Measurements from ENCODE around the gene GLIPR1.
"Not testable (repeated sequence)": the region's sequence is repeated elsewhere in the genome, so short reads cannot be mapped to it uniquely, and the experiment has no call there.

Gene GLIPR1

DNA sequence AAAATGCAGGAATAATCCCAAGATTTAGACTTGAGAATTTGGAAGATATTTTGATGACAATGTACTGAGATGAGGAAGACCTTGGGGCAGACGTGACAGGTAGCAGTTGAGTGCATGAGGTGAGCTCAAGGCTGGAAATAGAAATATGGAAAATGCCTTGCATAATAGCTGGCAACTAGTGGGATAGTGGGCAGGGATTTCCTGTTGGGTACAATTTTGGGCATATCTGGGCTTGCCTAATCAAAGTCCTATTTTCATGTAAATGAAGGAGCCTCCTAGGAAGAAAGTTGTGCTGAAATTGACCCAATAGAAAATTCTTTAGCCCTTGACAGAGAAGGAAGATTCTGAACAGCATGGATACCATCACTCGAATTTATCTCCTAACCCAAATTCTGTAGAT lies 6.4 kb upstream of the GLIPR1 start:
- FAIRE-seq = no peak
- no peak for DNase-seq (ENCODE audit: low spot score)

DNA sequence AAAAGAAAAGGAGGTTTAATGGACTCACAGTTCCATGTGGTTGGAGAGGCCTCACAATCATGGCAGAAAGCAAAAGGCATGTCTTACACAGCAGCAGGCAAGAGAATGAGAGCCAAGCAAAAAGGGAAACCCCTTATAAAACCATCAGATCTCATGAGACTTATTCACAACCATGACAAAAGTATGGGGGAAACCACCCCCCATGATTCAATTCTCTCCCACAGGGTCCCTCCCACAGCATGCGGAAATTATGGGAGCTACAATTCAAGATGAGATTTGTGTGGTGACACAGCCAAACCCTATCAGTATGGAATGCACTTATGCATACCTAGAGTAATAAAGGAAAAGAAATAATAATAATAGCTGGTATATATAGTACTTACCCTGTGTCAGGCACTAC lies 4.5 kb upstream of the GLIPR1 start:
- DNase-seq (ENCODE audit: low spot score) = no peak
- FAIRE-seq = no peak

DNA sequence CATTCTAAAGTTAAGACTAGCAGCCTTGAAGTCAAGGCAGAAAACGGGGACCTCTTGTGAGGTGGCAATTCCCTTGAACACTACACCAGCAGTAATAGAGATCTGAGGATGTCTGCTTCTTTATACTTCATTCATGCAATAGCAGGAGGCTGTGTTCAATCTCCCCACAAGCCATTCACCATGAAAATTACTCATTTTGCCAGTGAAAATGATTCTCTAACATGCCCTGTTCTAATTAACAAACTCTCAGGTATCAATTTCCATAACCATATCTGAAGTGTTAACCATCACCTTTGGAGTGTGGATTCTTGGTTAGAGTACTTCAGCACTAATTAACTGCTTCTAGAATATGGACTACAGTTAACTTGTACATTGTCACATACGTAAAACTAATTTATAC lies 3.4 kb upstream of the GLIPR1 start:
- FAIRE-seq = no peak

DNA sequence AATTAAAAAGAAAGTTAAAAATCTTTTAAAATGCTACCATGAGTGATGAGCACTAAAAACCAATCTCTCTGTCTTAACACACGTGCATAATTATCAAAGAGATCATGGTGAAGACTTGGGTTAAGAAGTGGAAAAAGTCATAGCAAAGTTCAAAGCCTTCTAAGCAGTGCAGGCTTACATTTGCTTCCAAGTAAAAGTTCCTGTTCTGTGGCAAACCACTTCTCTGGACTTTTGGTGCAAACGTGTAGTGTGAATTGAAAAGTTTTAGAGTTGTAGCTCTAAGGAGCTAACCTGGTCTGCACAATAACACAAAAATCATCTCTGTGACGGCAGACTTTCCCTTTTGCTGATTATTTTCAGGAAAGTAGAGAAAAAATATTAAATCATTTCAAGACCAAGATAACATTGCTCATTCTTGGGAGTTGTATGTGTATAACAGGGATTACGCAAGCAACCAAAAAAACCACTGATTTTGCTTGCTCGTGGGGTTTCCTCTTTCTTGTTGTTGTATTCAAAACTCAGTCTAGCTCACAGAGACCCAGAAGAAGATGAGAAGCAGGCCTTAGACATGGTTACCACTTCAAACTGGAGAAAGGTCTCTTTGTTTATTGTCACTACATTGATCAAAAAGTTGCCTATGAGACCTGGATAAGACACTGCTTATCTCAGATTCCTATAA lies 2.3 kb upstream of the GLIPR1 start:
- DNase-seq (ENCODE audit: low spot score) = no peak
- FAIRE-seq = no peak

More for the DNA sequence above, 3.4 kb upstream of the GLIPR1 start:
- no peak for DNase-seq (ENCODE audit: low spot score)

DNA sequence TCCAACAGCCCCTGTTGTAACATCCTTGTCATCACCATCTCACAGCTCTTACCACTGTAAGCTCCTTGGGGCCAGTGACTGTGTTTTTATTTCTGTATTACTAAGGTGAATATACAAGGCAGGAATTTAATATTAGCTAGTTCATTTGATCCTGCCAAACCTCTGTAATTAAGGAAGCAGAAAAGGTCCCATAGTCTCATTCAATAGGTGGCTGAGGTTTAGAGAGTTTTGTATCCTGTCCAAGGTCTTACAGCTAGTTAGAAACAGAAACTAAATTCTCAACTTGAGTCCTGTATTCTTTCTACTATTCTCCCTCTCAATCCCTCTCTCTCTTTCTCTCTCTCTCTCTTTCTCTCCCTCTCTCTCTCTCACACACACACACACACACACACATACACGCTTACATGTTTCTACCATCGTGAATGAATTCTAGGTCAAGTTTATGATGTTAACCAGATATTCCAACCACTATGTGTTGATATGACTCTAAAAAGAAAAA lies 543 bp upstream of the GLIPR1 start:
- DNase-seq (ENCODE audit: low spot score) (peak; percentile 54), FAIRE-seq (no peak)

DNA sequence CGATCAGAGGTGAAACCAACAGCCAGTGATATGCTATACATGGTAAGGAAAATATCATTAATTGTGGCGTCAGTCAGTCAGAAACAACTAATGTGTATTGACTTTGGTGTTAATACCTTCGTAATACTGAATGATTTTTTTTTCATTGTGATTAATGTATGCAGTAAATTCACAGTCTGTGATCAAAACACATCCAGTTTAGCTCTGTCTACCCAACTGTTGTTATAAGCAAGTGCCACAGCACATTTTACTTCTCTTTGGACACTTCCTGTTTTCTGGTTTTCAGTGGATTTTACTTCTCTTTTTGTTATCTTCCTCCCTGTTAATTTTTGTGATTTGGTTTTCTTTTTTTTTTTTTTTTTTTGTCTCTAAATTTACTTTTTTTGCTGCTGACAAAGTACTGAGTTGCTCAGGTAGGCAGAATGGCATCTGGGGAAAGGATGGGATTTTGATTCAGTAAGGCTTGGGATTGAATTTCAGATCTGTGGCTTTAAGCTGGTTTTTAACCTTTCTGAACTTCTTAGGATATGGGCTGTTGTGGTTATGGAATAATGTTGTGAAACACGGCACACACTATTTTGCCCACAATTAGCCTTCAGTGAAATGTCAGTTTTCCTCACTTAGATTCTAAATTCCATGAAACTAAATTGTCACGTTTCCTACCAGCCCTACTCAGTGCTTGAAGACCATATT lies 604 bp downstream of the GLIPR1 start:
- no peak for FAIRE-seq

DNA sequence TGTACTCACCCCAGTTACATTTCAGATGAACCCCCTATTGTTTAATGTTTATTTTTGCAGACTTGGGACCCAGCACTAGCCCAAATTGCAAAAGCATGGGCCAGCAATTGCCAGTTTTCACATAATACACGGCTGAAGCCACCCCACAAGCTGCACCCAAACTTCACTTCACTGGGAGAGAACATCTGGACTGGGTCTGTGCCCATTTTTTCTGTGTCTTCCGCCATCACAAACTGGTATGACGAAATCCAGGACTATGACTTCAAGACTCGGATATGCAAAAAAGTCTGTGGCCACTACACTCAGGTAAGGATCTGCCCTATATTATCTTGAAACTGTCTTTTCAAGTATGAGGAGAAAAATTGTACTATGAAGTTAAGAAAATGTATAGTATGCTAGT lies 1.2 kb downstream of the GLIPR1 start:
- DNase-seq (ENCODE audit: low spot score) = no peak

More for the DNA sequence above, 604 bp downstream of the GLIPR1 start:
- DNase-seq (ENCODE audit: low spot score) = no peak

DNA sequence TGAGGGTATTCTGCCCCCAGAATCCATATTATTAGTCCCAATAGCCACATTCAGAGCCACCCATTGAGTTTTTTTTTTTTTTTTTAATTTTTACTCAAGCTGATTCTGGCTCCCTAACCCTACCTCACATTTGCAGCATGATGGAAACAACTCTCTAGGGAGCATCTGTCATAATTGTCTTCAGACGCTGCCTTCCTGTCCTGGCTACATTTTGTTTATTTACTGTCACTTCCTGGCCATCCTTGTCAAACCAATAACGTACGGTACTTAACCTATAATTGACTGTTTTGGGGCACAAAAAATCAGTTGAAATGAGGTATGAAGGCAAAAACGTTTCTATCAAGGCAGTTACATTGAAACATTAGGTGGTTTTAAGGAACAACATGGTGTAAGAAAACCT lies 2.1 kb downstream of the GLIPR1 start:
- DNase-seq (ENCODE audit: low spot score) (no peak), FAIRE-seq (no peak)

More for the DNA sequence above, 1.2 kb downstream of the GLIPR1 start:
- no peak for FAIRE-seq

DNA sequence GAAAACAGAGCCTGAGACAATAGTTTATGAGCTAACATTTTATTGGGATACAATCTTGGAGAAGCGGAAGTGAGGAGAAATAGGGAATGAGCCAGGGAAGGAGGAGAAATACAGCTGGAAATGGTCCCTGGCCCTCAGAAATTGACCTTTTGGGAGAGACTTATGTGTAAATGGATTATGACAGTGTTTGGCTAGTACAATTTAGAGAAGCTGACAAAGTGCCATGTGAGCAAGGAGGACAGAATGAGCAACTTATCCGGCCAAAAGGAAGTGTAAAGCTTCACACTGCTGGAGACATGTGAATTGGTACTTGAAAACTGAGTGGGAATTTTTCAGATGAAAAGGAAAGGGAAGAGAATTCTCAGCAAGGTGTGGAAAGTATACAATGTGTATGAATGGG lies 2.9 kb downstream of the GLIPR1 start:
- DNase-seq (ENCODE audit: low spot score) = no peak
- FAIRE-seq = no peak

DNA sequence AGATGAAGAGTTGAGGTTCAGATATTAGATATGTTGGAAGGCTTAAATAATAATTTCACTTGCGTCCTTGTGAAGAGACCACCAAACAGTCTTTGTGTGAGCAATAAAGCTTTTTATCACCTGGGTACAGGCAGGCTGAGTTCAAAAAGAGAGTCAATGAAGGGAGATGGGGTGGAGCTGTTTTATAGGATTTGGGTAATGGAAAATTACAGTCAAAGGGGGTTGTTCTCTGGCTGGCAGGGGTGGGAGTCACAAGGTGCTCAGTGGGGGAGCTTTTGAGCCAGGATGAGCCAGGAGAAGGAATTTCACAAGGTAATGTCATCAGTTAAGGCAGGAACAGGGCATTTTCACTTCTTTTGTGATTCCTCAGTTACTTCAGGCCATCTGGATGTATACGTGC lies 3.9 kb downstream of the GLIPR1 start:
- not testable (repeated sequence) for DNase-seq (ENCODE audit: low spot score); FAIRE-seq

DNA sequence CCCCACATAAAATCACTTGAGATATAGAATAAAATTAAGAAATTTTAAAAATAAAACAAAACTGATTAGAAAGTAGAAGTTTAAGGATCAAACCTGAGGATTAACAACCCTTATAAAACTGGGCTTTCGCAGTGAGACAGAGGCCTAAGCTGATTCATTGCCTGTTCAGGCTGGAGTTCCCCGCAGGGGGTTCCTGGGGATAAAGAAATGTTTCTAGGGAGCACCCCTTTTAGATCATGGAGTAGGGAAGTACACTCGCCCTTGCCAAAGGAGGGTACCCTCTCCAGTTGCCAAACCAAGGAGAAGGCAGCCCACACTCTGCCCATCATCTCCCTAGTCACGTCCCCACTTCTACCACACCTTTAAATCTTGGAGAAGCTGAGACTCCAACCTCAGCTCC lies 6.8 kb downstream of the GLIPR1 start:
- DNase-seq (ENCODE audit: low spot score) = no peak
- FAIRE-seq = no peak

DNA sequence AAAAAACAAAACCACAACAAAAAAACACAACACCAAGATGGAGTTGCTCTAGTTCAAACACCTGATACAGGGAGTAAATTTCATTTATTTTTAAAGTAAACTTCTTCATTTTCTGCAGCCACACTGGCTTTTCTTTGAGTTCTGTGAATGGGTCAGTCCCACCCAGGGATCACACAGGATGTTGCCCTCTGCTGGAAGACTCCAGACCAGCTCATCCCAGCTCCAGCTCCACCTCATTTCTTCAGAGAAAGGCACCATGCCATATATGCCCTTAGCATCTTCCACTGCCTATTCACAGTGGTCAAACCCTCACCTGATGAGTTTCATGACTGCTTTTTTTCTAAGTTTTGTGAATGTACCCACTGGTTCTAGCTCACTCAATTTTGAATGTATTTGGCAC lies 8.0 kb downstream of the GLIPR1 start:
- DNase-seq (ENCODE audit: low spot score) (peak; percentile 12), FAIRE-seq (no peak)

DNA sequence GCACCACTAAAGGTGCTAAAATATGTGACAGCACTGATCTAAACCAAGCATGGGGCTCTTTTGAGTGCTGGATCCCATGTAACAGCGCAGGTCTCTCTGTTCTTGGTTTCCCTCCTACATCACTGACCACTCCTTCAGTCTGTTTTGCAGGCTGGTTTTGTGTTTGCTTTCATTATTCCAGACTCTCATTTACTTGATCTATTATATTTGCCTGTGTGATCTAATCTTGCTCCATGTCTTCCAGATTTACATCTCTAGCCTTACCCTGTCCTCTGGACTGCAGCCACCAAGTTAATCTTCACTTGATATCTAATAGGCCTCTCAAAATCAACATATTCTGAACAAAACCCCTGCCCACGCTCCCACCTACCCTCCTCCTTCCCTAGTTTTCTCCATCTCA lies 8.6 kb downstream of the GLIPR1 start:
- DNase-seq (ENCODE audit: low spot score) (no peak), FAIRE-seq (no peak)

DNA sequence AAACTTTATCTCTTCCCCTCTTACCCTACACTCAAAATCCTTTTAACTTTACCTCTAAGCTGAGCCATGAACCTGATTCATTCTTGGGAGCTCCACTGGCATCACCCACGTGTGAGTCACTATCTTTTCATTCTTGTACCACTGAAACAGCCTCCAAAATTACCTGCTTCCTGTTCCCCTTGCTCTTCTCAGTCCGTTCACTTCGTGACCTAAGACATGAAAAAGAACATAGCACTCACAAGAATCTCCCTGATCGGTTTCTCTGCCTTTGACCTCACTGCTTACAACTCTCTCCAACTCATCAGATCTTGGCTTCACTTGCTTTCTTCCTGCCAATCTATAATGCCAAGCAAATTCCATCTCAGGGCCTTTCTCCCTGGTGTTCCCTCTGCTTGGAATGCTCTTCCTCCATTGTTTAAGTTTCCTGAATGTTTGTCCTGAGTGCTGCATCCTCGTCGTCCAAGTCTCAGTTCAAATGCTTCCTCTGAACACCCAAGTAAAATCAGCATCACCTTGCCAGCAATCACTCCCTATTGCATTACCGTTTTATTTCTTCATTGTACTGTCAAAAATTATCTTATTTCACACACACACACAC lies 9.2 kb downstream of the GLIPR1 start:
- peak; percentile 62 for DNase-seq (ENCODE audit: low spot score)
- FAIRE-seq = peak; percentile 45

DNA sequence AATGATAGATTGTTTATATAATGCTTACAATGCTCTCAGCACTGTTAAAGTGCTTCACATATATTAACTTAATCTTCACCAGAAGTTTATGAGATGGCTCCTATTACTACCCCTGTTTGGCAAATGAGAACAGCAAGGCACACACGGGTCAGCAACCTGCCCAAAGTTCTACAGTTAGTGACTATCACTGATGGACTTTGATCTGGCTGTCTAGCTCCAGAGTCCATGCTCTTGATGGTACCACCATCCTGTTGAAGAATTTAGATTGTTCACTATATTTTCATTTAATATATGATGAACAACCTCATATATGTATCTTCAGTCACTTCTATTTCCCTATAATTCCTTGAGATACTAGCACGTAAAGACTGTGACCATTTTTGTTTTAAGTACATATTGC lies 10.6 kb downstream of the GLIPR1 start:
- no peak for FAIRE-seq
- no peak for DNase-seq (ENCODE audit: low spot score)

DNA sequence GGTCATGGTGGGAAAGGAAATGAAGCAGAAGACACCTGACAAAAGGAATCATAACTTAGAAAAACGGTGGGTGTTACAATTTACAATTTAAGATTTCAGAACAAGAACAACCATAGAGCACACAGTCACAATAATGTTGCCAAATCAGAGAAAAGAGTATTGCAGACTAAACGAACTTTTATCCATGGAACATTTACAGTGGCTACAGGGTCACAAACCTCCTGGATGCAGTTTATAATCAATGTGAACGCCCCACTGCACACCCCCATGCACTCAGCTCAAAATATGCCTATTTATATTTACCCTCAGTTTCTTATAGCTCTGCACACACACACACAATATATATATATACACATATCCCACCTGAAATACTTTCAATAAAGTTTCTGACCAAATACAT lies 22.9 kb downstream of the GLIPR1 start:
- no peak for FAIRE-seq
- DNase-seq (ENCODE audit: low spot score) = no peak

DNA sequence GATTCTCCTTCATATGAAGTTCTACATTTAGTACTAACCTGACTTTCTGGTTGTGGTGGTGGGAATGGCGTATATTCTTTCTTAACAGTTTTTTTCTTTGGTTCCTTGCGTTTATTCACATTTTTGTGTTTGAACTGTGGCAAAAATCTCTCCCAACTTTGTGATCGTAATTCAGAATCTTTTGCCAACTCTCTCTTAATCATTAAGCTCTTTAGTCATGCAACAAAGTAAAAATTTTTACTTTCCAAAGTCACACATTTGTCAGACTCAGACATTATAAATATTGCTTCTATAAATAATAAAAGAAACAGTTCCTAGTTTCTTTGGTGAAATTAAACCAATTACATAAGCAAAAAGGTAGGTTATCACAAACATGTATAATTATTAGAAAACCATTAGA lies 23.3 kb downstream of the GLIPR1 start:
- DNase-seq (ENCODE audit: low spot score) (no peak), FAIRE-seq (peak; percentile 35)

DNA sequence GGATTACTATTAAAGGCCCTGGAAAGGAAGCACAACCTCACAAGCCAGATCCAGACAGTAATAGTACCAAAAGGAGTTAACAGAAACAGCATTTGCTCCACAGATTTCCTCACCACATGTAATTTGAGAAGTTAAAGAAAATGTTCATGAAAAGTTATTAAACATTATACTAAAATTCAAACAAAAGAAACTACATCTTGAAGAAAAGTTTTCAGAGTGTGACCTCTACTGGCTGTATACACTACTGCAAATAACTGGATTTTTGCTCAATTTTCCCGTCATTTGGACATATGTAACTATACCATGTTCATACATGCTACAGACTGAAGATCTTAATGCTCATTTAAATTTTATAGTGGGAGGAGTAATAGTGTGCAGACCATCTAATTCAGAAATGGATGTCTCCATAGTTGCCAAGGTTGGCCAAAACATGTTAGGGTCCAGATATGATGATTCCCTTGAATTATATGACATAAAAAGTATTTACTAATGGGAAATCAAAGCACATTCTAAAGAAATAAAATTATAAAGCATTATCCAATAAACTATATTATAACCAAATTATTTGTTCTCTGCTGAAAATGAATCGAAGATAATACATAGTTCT lies 25.3 kb downstream of the GLIPR1 start:
- DNase-seq (ENCODE audit: low spot score) = peak; percentile 13
- peak; percentile 63 for FAIRE-seq

DNA sequence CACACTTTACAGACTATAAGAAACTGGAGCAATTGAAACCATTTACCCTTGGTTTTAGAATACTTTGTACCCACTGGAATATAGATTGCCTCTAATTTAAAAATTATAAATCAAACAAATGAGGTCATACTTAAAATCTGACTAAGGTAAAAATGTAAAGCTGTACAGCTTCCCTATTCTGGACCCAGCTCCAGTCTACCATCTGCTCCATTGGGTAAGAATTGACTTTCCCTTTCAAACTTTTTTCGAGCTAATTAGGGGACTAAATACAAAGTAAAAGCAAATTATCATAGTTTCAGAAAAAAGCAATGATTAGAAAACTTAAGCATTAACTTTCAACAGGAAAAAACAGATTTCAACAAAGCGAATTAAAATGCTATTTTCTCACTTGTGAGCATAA lies 26.5 kb downstream of the GLIPR1 start:
- FAIRE-seq (no peak), DNase-seq (ENCODE audit: low spot score) (no peak)

DNA sequence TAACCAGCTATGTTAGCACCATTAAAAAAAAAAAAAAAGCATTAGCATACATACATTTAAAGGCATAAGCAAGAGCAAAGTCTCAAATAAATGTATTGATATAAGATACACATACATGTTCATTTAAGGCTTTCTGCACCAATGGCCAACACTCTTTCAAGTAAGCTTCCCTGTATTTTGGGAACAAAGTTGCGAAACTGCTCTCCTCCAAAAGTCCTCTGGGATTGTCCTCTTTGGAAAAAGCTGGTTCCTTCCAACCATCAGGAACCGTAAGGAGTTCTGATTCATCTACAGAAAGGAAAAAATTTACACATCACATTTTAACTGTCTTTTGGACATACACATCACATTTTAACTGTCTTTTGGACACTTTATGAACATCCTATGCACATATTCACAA lies 27.6 kb downstream of the GLIPR1 start:
- FAIRE-seq (no peak), DNase-seq (ENCODE audit: low spot score) (no peak)

DNA sequence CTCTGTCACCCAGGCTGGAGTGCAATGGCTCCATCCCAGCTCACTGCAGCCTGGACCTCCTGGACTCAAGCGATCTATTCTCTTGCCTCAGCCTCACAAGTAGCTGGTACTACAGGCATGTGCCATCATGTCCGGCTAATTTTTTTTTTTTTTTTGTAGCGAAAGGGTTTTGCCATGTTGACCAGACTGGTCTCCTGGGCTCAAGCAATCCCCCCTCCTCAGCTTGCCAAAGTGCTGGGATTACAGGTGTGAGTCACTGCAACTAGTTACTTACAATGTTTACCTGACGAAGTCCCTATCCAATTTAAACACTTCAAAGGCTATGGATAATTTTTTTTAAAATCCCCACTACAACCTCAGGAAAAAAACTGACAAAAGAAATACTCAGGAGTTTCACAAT lies 29.1 kb downstream of the GLIPR1 start:
- no peak for FAIRE-seq
- no peak for DNase-seq (ENCODE audit: low spot score)
